Gastrocnemius medialis (tissue), 4 donors: ENCODE results near the gene OSMR. TPM values are rescaled to one million over a fixed set of nuclear protein-coding genes. Genes with fewer than 3 reads are reported as not detected.

Experiments used
- ATAC-seq, 2 donors: fragments of 150-250 bp; one replicate each; pipeline ENCODE4 v1.9.1; 2016
- DNase-seq, 2 donors: peaks; one replicate each; pipeline ENCODE4 v3.0.0-alpha.2; 2019
- H3K27ac ChIP-seq, 4 donors: fragments of 200-600 bp; sonication (generic); 1 replicate in 1 of 4; 2 replicates in 3 of 4; pipeline ENCODE4 v1.5.1; 2016 to 2018; ENCODE audit warnings: mild to moderate bottlenecking in 2 of 4, moderate library complexity in 1 of 4
- H3K27me3 ChIP-seq, 3 donors: fragments of 200-600 bp; sonication (generic) in 2 of 3; 1 replicate in 1 of 3; 2 replicates in 2 of 3; pipeline versions ENCODE4 v1.5.1 to v1.6.0; 2016 to 2019; ENCODE audit warnings: mild to moderate bottlenecking in 1 of 3, moderate library complexity in 1 of 3
- H3K36me3 ChIP-seq, 2 donors: fragments of 200-600 bp; sonication (generic) in 1 of 2; one replicate each; pipeline ENCODE4 v1.5.1; 2017 to 2018
- H3K4me1 ChIP-seq, 2 donors: fragments of 200-600 bp; sonication (generic) in 1 of 2; one replicate each; pipeline ENCODE4 v1.5.1; 2016 to 2017; ENCODE audit warnings: mild to moderate bottlenecking in 2 of 2
- H3K4me3 ChIP-seq, 4 donors: fragments of 200-600 bp; sonication (generic) in 3 of 4; 1 replicate in 1 of 4; 2 replicates in 3 of 4; pipeline ENCODE4 v1.5.1; 2016 to 2019; ENCODE audit warnings: mild to moderate bottlenecking in 2 of 4
- H3K9me3 ChIP-seq, 3 donors: fragments of 200-600 bp; sonication (generic) in 2 of 3; 1 replicate in 1 of 3; 2 replicates in 2 of 3; pipeline ENCODE4 v1.5.1; 2016 to 2019
- POLR2A ChIP-seq, 2 donors: fragments of 450-650 bp; IDR thresholded peaks; one replicate each; pipeline ENCODE4 v1.6.1; 2017; ENCODE audit warnings: antibody characterized with exemption in 2 of 2, mild to moderate bottlenecking in 2 of 2, moderate library complexity in 2 of 2
- in situ Hi-C, 4 donors: fragments of 200-750 bp; cut with MboI; loops; one replicate each; pipeline versions ENCODE4 v1.15.0 to v1.8.0; 2017; ENCODE audit warnings: low sequenced_read_pairs in 4 of 4
- intact Hi-C: fragments of 100-400 bp; cut with DNase I; formaldehyde crosslinking; loops from one replicate; pipeline ENCODE4 v1.15.1; 2023; ENCODE audit warnings: low total_unique reads
- total RNA-seq, 4 donors: library from RNA; depleted of rRNA; stranded (reverse); fragments of >200 nt; gene quantifications; one replicate each; pipeline versions ENCODE4 v1.1.0 to v1.2.3, GENCODE V29; 2016
- TF ChIP-seq, protein P1 (sequence below), 5 experiments: fragments of 450-650 bp in 3 of 5; fragments of 200-600 bp in 2 of 5; sonication (generic) in 2 of 5; IDR thresholded peaks in 4 of 5; conservative IDR thresholded peaks in 1 of 5; 1 replicate in 4 of 5; 2 replicates in 1 of 5; pipeline ENCODE4 v1.5.1; 2016 to 2019; ENCODE audit warnings: antibody characterized with exemption in 5 of 5, mild to moderate bottlenecking in 3 of 5, moderate library complexity in 3 of 5

Gene OSMR
- total RNA-seq, 4 donors from 2014 or later, result 4.9 to 12.4 (median 6.5) TPM

DNA sequence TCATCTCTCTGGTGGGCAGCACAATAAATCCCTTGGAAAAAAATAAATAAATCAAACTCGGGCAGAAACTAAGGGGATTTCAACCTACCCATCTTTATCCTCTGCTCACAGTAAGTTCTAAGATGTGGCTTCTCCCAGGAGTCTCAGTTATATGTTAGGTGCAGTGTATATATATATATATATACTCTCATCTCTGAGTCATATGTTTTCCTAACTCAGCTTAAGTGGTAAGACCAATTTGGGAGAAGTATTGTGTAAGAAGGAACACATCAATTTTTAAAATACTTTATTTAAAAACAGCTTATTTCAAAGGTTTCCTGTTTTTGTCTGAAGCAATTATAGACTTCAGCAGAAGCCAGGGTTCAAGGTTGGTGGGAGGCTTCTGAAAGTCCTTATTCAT lies 20.3 kb upstream of the OSMR start:
- no peaks in the 10 kb centered on the region for H3K9me3 ChIP-seq
- no peak overlapping the region for H3K4me3 ChIP-seq
- intact Hi-C loops (no loop called here), in situ Hi-C loops (no loop called here)
- no peak overlapping the region for H3K27ac ChIP-seq
- no peaks in the 10 kb centered on the region for H3K36me3 ChIP-seq
- TF ChIP-seq POLR2A (IDR thresholded peaks at IDR 0.05), result no peak
- TF ChIP-seq, protein P1, sequence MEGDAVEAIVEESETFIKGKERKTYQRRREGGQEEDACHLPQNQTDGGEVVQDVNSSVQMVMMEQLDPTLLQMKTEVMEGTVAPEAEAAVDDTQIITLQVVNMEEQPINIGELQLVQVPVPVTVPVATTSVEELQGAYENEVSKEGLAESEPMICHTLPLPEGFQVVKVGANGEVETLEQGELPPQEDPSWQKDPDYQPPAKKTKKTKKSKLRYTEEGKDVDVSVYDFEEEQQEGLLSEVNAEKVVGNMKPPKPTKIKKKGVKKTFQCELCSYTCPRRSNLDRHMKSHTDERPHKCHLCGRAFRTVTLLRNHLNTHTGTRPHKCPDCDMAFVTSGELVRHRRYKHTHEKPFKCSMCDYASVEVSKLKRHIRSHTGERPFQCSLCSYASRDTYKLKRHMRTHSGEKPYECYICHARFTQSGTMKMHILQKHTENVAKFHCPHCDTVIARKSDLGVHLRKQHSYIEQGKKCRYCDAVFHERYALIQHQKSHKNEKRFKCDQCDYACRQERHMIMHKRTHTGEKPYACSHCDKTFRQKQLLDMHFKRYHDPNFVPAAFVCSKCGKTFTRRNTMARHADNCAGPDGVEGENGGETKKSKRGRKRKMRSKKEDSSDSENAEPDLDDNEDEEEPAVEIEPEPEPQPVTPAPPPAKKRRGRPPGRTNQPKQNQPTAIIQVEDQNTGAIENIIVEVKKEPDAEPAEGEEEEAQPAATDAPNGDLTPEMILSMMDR (IDR thresholded peaks at IDR 0.05 in 4 of 5, conservative IDR thresholded peaks at IDR 0.05 in 1 of 5), result no peak
- H3K27me3 ChIP-seq, result no peaks in the 10 kb centered on the region
- no peaks in the 10 kb centered on the region for H3K4me1 ChIP-seq
- ATAC-seq (no peak), DNase-seq (no peak)

DNA sequence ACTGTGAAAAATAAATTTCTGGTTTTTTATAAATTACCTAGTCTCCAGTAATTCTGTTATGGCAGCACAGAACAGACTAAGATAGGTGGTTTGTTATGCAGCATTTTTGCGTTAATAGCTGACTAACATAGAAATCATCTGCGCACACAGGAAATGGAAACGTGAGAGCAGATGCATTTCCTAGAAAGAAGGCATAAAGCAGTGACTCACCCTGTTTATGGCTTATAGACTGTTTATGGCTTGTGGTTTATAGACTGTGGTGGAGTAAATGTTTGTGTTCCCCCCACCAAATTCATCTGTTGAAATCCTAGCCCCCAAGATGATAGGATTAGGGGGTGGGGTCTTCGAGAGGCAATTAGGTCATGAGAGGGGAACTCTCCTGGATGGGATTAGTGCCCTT lies 18.3 kb upstream of the OSMR start:
- Histone ChIP-seq H3K27ac (no peak overlapping the region), H3K4me1 (no peaks in the 10 kb centered on the region), H3K36me3 (no peaks in the 10 kb centered on the region), H3K4me3 (no peak overlapping the region), H3K27me3 (no peaks in the 10 kb centered on the region), H3K9me3 (no peaks in the 10 kb centered on the region)
- in situ Hi-C loops, result no loop called here
- DNase-seq (no peak), ATAC-seq (no peak)
- no peak for TF ChIP-seq POLR2A (IDR thresholded peaks at IDR 0.05)
- TF ChIP-seq, protein P1 (IDR thresholded peaks at IDR 0.05 in 4 of 5, conservative IDR thresholded peaks at IDR 0.05 in 1 of 5), result no peak
- intact Hi-C loops, result no loop called here

DNA sequence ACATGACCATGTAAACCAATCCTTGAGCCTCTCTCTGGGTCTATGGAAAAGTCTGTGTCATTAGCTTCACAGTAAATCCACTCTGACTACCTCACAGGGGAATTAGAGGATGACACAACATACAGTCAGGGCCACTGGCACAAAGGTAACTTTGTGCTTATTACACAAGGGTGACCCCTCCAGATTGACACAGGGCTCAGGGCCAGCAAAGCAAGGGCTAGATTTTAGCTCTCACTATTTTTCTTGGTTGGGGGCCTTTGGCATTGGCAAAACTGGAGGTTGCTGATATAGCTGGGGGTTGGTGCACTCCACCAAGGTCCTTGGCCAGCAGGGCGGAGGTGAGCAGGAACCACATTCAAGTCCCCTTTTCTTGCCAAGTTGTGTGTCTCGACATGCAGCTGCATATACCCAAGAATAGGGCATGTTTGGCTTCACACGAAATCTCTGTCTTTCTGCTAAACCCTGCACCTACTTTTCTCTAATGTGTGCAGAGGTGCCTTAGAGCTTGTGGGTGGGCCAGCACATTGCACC lies 15.2 kb upstream of the OSMR start:
- Histone ChIP-seq H3K9me3 (no peaks in the 10 kb centered on the region), H3K27ac (no peak overlapping the region), H3K4me1 (no peaks in the 10 kb centered on the region), H3K4me3 (no peak overlapping the region), H3K36me3 (no peaks in the 10 kb centered on the region), H3K27me3 (no peaks in the 10 kb centered on the region)
- DNase-seq (no peak), ATAC-seq (no peak)
- intact Hi-C loops (loop anchor here (5.0 kb wide), 1 partner anchor 92 kb away; no protein-coding TSS in a partner anchor), in situ Hi-C loops (loop anchor here in 1 of 4 donors (5.0 kb wide), 1 partner anchor 92 kb away; no protein-coding TSS in a partner anchor)
- TF ChIP-seq POLR2A (IDR thresholded peaks at IDR 0.05), result no peak
- TF ChIP-seq, protein P1 (IDR thresholded peaks at IDR 0.05 in 4 of 5, conservative IDR thresholded peaks at IDR 0.05 in 1 of 5), result no peak

DNA sequence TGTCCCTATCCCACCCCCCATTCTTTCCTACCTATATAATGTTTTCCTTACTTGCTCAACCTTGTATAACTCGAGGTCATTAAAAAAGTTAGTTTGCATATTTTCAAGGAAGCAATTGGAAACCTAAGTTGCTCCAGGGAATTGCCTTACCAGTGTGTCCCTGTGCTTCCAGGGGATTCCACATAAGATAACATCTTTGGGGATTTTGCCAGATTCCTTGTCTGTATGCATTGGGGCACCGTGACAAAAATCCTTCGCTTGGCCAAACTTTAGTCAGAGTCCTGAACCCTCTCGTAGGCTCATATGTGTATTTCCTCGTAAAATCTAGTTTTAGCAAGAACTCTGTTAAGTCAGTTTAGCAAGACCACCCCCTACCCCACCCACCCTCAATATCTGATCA lies 14.7 kb upstream of the OSMR start:
- no peaks in the 10 kb centered on the region for H3K4me1 ChIP-seq
- no peak overlapping the region for H3K4me3 ChIP-seq
- H3K27me3 ChIP-seq, result no peaks in the 10 kb centered on the region
- no peak for TF ChIP-seq POLR2A (IDR thresholded peaks at IDR 0.05)
- TF ChIP-seq, protein P1 (IDR thresholded peaks at IDR 0.05 in 4 of 5, conservative IDR thresholded peaks at IDR 0.05 in 1 of 5), result no peak
- H3K27ac ChIP-seq, result no peak overlapping the region
- intact Hi-C loops, result loop anchor here (5.0 kb wide), 1 partner anchor 91 kb away; no protein-coding TSS in a partner anchor
- no peaks in the 10 kb centered on the region for H3K9me3 ChIP-seq
- ATAC-seq, result no peak
- no peaks in the 10 kb centered on the region for H3K36me3 ChIP-seq
- in situ Hi-C loops, result loop anchor here in 1 of 4 donors (5.0 kb wide), 1 partner anchor 91 kb away; no protein-coding TSS in a partner anchor
- no peak for DNase-seq
